HL-60 (cell line): ENCODE results near the gene DAB2IP.

Experiments used
- GABPA ChIP-seq: IDR thresholded peaks from 2 replicates; pipeline ENCODE4 v1.6.1; 2012; ENCODE audit warnings: low read depth
- POLR2AphosphoS5 ChIP-seq: IDR thresholded peaks from 2 replicates; pipeline ENCODE4 v1.6.1; 2012; ENCODE audit warnings: low read depth
- SPI1 ChIP-seq: IDR thresholded peaks from 2 replicates; pipeline ENCODE4 v1.6.1; 2012; ENCODE audit warnings: low read depth, mild to moderate bottlenecking, borderline replicate concordance
- TF ChIP-seq, protein P1 (sequence below): IDR thresholded peaks from one replicate; pipeline ENCODE4 v1.5.1; 2011; ENCODE audit warnings: low read length, control low read depth, inconsistent platforms; ENCODE audit not compliant: insufficient read depth
- TF ChIP-seq, protein P2 (sequence below): IDR thresholded peaks from 2 replicates; pipeline ENCODE4 v1.6.1; 2012; ENCODE audit warnings: low read depth; ENCODE audit not compliant: insufficient replicate concordance

DNA sequence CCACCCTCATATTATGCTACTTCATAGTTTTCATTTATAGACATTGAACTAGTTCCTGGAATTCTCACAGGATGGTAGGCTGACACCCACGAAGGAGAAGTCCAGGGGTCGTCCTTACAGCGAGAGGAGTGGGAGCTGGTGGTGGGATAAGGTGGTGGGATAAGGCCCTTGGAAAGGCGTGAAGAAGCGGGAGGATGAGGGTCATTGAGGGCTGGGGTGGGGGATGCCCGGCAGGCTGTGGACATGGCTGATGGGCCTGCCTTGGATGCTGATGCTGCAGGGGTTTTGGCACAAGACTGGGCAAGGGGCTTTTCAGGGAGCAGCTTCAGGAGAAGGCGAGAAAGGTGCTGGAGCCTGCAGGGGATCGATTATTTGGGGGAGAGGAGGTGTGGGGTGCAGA, 9.4 kb downstream of the DAB2IP start:
- TF ChIP-seq, protein P1, sequence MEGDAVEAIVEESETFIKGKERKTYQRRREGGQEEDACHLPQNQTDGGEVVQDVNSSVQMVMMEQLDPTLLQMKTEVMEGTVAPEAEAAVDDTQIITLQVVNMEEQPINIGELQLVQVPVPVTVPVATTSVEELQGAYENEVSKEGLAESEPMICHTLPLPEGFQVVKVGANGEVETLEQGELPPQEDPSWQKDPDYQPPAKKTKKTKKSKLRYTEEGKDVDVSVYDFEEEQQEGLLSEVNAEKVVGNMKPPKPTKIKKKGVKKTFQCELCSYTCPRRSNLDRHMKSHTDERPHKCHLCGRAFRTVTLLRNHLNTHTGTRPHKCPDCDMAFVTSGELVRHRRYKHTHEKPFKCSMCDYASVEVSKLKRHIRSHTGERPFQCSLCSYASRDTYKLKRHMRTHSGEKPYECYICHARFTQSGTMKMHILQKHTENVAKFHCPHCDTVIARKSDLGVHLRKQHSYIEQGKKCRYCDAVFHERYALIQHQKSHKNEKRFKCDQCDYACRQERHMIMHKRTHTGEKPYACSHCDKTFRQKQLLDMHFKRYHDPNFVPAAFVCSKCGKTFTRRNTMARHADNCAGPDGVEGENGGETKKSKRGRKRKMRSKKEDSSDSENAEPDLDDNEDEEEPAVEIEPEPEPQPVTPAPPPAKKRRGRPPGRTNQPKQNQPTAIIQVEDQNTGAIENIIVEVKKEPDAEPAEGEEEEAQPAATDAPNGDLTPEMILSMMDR, result no peak
- TF ChIP-seq POLR2AphosphoS5, result no peak
- no peak for TF ChIP-seq GABPA
- TF ChIP-seq, protein P2, sequence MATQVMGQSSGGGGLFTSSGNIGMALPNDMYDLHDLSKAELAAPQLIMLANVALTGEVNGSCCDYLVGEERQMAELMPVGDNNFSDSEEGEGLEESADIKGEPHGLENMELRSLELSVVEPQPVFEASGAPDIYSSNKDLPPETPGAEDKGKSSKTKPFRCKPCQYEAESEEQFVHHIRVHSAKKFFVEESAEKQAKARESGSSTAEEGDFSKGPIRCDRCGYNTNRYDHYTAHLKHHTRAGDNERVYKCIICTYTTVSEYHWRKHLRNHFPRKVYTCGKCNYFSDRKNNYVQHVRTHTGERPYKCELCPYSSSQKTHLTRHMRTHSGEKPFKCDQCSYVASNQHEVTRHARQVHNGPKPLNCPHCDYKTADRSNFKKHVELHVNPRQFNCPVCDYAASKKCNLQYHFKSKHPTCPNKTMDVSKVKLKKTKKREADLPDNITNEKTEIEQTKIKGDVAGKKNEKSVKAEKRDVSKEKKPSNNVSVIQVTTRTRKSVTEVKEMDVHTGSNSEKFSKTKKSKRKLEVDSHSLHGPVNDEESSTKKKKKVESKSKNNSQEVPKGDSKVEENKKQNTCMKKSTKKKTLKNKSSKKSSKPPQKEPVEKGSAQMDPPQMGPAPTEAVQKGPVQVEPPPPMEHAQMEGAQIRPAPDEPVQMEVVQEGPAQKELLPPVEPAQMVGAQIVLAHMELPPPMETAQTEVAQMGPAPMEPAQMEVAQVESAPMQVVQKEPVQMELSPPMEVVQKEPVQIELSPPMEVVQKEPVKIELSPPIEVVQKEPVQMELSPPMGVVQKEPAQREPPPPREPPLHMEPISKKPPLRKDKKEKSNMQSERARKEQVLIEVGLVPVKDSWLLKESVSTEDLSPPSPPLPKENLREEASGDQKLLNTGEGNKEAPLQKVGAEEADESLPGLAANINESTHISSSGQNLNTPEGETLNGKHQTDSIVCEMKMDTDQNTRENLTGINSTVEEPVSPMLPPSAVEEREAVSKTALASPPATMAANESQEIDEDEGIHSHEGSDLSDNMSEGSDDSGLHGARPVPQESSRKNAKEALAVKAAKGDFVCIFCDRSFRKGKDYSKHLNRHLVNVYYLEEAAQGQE, result no peak
- TF ChIP-seq SPI1, result no peak
